Tibial artery (tissue), 4 donors: ENCODE data around the gene HDAC4.

Source experiments
- DNase-seq, 2 donors: peaks; one replicate each; pipeline ENCODE4 v3.0.0-alpha.2; 2019
- H3K27ac ChIP-seq, 2 donors: fragments of 200-600 bp; sonication (generic) in 1 of 2; 1 replicate in 1 of 2; 2 replicates in 1 of 2; pipeline ENCODE4 v1.5.1; 2018 to 2019; ENCODE audit warnings: mild to moderate bottlenecking in 1 of 2
- H3K27me3 ChIP-seq, 2 donors: fragments of 200-600 bp; sonication (generic) in 1 of 2; one replicate each; pipeline versions ENCODE4 v1.5.1 to v1.6.0; 2016 to 2019
- H3K36me3 ChIP-seq, 3 donors: fragments of 200-600 bp; sonication (generic) in 2 of 3; one replicate each; pipeline ENCODE4 v1.5.1; 2016 to 2019; ENCODE audit warnings: mild to moderate bottlenecking in 2 of 3
- H3K4me1 ChIP-seq, 4 donors: fragments of 200-600 bp; sonication (generic) in 2 of 4; 1 replicate in 3 of 4; 2 replicates in 1 of 4; pipeline ENCODE4 v1.5.1; 2016 to 2019
- H3K4me3 ChIP-seq, 2 donors: fragments of 200-600 bp; sonication (generic) in 1 of 2; 1 replicate in 1 of 2; 2 replicates in 1 of 2; pipeline ENCODE4 v1.5.1; 2018 to 2019; ENCODE audit warnings: mild to moderate bottlenecking in 2 of 2
- H3K9me3 ChIP-seq, 3 donors: fragments of 200-600 bp; sonication (generic) in 1 of 3; one replicate each; pipeline ENCODE4 v1.5.1; 2016 to 2019
- intact Hi-C: fragments of 100-400 bp; cut with DNase I; formaldehyde crosslinking; loops from one replicate; pipeline ENCODE4 v1.15.0; 2023; ENCODE audit warnings: low total_unique reads
- TF ChIP-seq, protein P1 (sequence below), 2 experiments: fragments of 200-600 bp in 1 of 2; fragments of 450-650 bp in 1 of 2; IDR thresholded peaks; one replicate each; pipeline ENCODE4 v1.5.1; 2017 to 2019; ENCODE audit warnings: antibody characterized with exemption in 2 of 2, mild to moderate bottlenecking in 1 of 2, moderate library complexity in 1 of 2

The HDAC4 gene

DNA sequence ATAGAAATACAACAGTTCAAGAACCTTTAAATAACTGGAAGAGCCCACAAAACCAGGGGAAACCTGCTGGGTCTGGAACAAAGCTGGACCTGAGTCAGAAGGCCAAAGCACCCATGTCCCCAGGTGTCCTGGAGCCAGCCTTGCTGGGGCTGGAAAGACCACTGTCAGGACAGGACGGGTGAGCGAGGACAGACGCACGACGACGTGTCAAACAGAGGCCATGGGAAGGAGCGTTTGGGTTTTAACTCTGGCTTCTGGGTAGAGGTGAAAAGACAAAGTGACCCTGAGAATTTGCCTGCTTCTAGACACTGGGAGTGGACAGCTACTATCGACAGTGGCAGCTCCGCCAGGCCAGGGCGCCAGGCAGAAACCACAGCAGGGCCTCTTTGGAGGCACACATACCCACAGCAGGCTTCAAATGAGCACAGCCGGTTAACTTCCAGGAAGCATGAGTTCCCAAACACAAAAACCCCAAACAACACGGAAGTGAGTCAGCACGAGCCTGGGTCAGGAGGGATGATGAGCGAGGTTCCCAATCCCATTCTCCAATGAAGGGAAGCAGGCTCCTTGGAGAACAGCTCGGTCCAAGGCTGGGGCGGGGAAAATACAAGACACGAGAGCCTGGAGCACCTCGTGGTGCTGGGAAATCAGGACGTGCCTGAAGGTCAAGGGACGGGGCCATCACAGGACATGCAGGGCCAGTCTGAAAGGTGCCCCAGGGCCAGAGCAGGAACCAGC lies 344.9 kb downstream of the HDAC4 start:
- Histone ChIP-seq H3K36me3 (peaks cover 51 to 93% (median 74%) of the 10 kb centered on the region in 3 donors), H3K4me3 (no peak overlapping the region), H3K27ac (no peak overlapping the region), H3K27me3 (no peaks in the 10 kb centered on the region), H3K9me3 (peaks cover 0 to 9% (median 5%) of the 10 kb centered on the region in 3 donors), H3K4me1 (no peaks in the 10 kb centered on the region)
- TF ChIP-seq, protein P1, sequence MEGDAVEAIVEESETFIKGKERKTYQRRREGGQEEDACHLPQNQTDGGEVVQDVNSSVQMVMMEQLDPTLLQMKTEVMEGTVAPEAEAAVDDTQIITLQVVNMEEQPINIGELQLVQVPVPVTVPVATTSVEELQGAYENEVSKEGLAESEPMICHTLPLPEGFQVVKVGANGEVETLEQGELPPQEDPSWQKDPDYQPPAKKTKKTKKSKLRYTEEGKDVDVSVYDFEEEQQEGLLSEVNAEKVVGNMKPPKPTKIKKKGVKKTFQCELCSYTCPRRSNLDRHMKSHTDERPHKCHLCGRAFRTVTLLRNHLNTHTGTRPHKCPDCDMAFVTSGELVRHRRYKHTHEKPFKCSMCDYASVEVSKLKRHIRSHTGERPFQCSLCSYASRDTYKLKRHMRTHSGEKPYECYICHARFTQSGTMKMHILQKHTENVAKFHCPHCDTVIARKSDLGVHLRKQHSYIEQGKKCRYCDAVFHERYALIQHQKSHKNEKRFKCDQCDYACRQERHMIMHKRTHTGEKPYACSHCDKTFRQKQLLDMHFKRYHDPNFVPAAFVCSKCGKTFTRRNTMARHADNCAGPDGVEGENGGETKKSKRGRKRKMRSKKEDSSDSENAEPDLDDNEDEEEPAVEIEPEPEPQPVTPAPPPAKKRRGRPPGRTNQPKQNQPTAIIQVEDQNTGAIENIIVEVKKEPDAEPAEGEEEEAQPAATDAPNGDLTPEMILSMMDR (IDR thresholded peaks at IDR 0.05): no peak
- DNase-seq: no peak
- intact Hi-C loops: no loop called here

DNA sequence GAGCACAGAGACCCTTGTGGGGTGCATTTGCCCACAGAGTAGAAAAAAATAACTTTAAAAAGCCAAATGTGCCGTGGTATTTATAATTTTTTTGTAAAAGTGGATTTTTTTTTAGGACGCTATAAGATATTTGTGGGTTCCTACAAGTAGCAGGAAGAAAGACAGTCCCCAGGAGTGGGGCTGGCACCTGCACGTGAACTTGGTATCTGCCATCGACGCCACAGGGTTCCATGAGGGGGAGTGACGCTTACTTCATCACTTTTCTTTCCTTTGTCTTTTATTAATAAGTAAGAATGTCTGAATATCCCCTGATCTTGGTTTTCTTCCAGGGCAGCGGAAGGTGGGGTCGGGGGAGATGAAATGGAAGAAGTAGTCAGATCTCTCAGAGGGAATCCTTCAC lies 345.9 kb downstream of the HDAC4 start:
- DNase-seq: no peak

DNA sequence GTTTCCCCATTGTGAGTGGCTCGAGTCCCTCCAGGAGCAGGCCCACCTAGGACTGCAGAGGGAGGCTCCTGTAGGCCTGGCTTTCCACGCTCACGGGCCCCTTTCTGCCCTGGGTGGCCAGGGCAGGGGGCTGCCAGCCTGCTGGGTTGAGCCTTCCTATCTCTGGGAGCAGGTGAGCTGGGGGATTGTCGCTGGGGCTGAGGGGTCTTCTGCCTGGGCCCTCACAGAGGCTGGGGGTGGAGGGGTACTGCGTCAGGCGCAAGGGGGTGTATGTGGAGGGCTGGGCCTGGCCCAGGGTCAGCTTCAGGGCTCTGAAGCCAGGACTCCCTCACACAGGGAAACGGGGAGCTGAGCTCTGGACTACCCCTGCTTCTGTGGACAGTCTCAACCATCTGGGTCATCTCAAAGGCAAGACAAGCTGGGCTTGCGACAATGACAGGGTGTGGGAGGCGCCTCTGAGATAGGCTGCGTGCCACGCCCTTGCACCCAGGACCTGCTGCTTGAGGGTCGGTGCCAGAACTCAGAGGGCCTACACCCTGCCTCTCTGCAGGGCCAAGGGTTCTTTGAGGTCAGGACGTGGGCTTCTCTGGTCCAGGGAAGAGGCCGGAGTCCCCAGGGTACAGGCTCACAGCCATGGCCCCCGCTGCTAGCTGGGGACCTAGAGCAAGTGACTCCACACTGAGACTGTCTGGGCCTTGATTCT lies 346.9 kb downstream of the HDAC4 start:
- no peak for DNase-seq
- TF ChIP-seq, protein P1 (IDR thresholded peaks at IDR 0.05): no peak
- Histone ChIP-seq H3K27me3 (no peaks in the 10 kb centered on the region), H3K27ac (no peak overlapping the region), H3K4me3 (no peak overlapping the region), H3K36me3 (peaks cover 62 to 88% (median 75%) of the 10 kb centered on the region in 3 donors), H3K4me1 (no peaks in the 10 kb centered on the region), H3K9me3 (peaks cover 0 to 22% (median 17%) of the 10 kb centered on the region in 3 donors)
- intact Hi-C loops: no loop called here

More for the DNA sequence above, 345.9 kb downstream of the HDAC4 start:
- peaks cover 62 to 93% (median 74%) of the 10 kb centered on the region in 3 donors for H3K36me3 ChIP-seq
- H3K4me1 ChIP-seq: no peaks in the 10 kb centered on the region
- intact Hi-C loops: no loop called here
- no peak overlapping the region for H3K27ac ChIP-seq
- H3K9me3 ChIP-seq: peaks cover 0 to 18% (median 13%) of the 10 kb centered on the region in 3 donors
- TF ChIP-seq, protein P1 (IDR thresholded peaks at IDR 0.05): no peak
- no peaks in the 10 kb centered on the region for H3K27me3 ChIP-seq
- H3K4me3 ChIP-seq: no peak overlapping the region

DNA sequence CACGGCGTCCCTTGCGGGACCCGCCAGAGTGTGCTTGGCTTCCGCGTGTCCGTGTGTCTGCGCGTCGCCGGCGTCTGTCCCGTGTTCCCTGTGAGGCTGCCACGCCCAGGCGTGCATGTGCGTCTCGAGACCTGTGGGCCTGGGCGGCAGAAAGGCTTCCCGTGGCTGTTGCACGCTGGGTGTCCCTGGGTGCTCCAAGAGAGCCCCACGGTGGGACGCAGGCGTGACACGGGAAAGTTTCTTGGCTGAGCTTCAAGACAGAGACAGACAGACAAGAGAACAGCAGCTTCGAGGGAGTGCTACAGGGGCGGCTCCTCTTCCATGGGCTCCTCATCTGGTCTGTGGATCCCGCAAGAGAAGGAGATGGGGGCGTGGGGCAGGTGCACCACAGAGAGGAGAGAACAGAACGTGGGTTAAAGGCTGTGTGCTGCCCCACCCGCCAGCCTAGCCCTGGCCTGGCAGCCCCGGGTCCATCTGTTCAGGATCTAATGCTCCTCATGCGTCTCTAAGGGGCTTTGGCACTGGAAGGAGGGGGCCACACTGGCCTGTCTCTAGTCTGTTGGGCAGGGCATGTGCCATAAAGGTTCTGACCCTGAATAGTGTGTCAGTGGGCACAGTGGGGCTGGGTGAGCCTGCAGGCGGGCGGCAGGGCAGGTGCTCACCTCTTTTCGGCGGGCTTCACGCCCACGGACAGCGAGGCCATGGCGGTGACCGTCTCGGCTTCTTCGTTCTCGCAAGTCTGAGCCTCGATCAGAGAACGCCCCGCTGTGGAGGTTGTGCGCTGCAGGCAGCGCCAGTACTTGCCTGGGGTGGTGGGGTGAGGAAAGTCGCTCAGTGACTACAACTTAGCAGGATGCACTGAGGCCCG lies 347.8 kb downstream of the HDAC4 start:
- Histone ChIP-seq H3K9me3 (peaks cover 0 to 18% (median 17%) of the 10 kb centered on the region in 3 donors), H3K4me3 (no peak overlapping the region), H3K36me3 (peaks cover 57 to 79% (median 67%) of the 10 kb centered on the region in 3 donors), H3K4me1 (no peaks in the 10 kb centered on the region), H3K27ac (no peak overlapping the region), H3K27me3 (no peaks in the 10 kb centered on the region)
- no peak for DNase-seq
- intact Hi-C loops: no loop called here
- TF ChIP-seq, protein P1 (IDR thresholded peaks at IDR 0.05): no peak

DNA sequence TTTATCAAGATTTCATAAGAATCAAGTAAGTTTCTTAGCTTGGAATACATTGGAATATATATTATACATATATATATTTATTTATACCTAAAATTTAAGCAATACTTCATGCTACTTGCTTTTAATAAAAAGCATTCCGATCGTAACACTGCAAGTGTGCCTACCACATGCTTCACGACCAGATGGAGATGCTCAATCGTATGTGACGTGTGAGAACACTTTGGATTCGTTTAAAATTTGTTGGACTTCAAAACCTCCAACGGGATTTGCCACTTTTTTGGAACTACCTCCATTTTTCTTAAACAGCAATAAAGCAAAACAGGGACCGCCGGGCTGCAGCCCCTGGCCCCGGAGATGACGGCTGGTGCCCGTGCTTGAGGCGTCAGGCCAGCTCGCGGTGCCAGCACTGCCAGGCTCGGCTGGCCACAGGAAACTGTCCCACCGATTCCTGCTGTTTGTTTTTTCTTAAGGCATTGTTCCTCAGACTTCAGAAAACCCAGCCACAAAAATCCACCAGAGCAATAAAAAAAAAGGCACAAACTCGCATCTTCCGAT lies 348.9 kb downstream of the HDAC4 start:
- peaks cover 0 to 17% (median 14%) of the 10 kb centered on the region in 3 donors for H3K9me3 ChIP-seq
- DNase-seq: no peak
- no peak overlapping the region for H3K4me3 ChIP-seq
- intact Hi-C loops: no loop called here
- TF ChIP-seq, protein P1 (IDR thresholded peaks at IDR 0.05): no peak
- peaks cover 48 to 68% (median 60%) of the 10 kb centered on the region in 3 donors for H3K36me3 ChIP-seq
- H3K27ac ChIP-seq: no peak overlapping the region
- no peaks in the 10 kb centered on the region for H3K27me3 ChIP-seq
- H3K4me1 ChIP-seq: no peaks in the 10 kb centered on the region
